Stimulated activated CD4-positive, alpha-beta T cell treated with anti-CD3 and anti-CD28 coated beads, TNF-alpha, amount 100 ng/mL, for 4 hours (primary cell): ENCODE data around the gene PRSS56.
"Not testable (repeated sequence)": the region's sequence is repeated elsewhere in the genome, so short reads cannot be mapped to it uniquely, and the experiment has no call there.

ENCODE experiments used
- DNase-seq, 3 experiments: peaks; one replicate each; pipeline ENCODE4 v3.0.0-alpha.2; 2020; ENCODE audit warnings: low read depth in 3 of 3

Gene PRSS56

DNA sequence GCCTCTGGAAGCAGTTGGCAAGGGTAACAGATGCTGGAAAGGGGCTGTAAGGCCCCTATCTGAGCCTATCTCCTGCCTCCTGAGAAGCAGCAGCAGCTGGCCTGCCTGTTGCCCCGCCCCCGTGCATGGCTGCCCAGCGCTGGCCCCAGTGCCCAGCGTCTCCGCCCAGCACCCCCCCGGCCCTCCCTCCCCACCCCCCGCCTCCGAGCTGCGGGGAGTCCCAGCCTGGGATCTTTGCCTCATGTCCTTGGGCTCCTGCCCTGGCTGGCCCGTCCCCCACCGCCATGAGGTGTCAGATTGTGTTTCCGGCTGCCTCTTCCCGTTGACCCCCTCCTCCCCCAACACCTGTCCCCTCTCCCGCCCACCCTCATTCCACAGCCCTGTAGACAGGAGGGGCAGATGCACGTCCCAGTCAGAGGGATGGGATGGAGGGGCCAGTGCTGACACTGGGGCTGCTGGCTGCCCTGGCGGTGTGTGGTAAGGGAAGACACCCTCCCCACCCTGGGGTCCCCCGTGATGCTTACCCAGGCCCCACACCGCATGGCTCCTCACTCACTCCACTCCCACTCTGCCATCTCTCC lies 5.7 kb downstream of the PRSS56 start, which contains the start of gene CHRND:
TSS of gene CHRND (plus strand) at position 370 of the 581 bp plus-strand sequence. CDS start at position 426, 56 bp downstream.
- no peak for DNase-seq

DNA sequence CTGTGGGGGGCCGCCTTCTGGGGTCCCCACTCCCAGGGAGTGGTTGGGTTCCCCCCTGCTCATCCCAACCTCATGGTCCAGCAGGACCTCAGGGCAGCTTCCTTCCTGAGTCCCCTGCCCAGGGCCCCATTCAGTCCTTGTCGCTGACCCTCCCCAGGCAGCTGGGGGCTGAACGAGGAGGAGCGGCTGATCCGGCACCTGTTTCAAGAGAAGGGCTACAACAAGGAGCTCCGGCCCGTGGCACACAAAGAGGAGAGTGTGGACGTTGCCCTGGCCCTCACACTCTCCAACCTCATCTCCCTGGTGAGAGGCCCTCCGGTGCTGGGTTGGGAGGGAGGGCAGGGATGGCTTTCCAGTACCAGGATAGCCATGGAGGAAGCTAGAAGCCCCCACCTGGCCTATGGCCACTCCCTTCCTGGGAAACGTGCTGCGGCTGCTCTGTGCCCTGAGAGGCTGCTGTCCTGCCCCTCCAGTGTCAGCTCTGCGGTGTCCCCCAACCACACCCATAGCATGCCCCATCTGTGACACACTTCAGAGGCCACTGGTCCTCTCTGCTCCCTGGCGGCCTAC lies 6.3 kb downstream of the PRSS56 start:
- DNase-seq, result no peak

DNA sequence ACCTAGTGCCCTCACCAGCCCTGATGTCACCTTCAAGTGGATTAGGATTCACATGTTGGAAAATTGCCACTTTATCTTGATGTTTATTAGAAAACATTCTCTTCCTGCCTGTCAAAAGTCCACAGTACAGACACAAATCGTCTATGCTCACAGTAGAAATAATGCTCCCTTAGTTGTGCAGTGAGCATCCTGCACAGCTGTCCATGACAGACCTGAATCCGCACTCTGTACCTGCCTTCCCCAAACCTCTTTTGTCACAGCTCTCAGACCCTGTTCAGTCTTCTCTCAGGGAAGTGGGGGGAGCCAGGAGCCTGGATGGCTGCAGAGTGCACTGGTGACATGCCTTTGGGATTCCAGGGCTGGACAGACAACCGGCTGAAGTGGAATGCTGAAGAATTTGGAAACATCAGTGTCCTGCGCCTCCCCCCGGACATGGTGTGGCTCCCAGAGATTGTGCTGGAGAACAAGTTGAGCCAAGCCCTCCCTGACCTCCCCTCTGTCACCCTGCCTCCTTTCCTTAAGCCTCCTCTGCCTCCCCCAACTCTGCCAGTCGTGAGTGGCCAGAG lies 7.8 kb downstream of the PRSS56 start:
- DNase-seq, result no peak

DNA sequence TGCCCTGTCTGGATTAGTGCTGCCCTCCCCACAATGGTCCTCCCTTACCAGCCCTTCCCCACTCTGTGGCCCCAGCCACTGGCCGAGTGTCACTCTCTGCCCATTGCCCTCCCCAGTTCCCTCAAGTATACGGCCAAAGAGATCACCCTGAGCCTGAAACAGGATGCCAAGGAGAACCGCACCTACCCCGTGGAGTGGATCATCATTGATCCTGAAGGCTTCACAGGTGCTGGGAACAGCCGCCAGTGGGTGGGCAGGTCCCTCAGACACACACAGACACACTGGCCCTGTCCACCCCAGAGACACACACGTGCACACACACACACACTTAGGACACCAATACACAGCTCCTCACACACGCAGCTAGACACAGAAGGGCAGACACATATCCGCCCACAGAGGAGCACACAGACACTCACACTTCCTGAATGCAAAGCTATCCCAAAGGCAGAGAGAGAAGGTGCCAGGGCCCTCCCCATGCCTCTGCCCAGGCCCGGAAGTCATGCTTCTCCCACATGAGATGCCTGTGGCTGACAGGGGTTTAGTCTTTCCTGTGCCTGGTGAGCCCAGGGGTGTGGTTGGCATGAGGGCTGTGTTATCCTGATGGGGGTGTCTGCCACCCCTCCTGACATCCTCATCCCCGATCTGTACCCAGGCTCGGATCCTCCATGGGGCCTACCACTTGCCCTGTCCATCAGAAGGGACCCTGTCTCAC lies 8.7 kb downstream of the PRSS56 start:
- DNase-seq, result no peak

DNA sequence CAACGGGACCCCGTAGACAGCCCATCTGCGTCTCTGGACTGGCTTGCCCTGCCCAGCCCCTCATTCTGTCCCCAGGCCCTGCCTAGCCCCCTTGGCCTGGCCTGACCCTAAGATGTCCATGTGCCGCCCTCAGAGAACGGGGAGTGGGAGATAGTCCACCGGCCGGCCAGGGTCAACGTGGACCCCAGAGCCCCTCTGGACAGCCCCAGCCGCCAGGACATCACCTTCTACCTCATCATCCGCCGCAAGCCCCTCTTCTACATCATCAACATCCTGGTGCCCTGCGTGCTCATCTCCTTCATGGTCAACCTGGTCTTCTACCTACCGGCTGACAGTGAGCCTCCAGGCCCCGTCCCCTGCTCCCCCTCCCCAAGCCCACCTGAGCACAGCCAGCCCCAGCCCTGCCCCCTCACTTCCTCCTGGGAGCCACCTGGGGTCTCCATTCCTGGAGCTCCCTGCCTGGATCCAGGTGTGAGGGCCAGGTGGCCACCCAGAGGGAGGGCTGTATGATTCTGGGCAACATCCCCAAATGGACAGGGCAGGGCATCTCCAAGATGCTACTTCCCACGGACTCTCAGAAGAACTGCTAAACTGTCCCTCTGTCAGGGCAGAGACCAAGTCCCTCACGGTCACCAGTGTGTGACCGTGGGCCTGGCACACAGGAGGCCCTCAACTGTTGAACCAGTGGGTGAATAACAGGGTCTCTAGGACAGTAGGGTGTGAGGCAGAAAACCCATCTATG lies 9.8 kb downstream of the PRSS56 start:
- DNase-seq, result no peak

DNA sequence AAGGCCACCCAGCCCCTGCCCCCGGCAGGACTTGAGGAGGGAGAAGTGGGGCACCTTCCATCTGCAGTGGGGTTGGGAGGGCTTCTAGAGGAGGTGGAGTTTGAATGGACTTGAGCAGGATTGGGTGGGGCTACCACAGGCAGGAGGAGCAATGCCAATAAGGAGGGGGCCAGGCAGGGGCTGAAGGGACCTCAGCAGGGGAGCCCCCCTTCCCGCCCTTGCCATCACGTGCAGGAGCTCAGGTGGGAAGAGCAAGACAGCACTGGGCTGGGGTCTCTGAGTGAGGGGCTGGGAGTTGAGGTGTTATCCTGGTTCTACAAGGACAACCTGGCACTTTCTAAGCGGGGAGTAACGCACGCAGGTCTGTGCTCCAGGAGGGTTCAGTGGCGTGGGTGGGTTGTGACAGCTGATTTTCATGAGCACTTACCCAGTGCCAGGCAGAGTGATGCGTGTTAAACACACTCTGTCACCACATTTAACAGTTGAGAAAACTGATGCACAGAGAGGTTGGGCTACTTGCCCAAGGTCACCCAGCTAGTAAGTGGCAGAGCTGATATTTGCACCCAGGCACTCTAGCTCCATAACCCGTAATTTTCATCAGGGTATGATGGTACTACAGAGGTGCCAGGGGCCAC lies 10.6 kb downstream of the PRSS56 start:
- no peak for DNase-seq

DNA sequence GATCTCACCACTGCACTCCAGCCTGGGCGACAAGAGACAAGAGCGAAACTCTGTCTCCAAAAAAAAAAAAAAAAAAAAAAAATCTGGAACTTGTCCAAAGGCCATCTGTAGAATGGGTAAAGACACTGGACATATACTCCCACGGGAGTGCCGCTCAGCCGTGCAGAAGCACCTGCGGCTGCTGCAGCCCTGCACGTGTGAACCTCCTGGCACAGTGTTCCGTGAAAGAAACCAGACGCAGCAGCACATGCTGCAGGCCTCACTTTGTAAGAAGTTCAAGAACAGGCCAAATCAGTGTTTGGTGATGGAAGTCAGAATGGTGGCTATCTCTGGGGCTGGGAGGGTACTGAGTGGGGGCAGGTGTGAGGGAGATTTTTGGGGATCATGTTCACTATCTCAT lies 12.2 kb downstream of the PRSS56 start:
- DNase-seq, result no peak

DNA sequence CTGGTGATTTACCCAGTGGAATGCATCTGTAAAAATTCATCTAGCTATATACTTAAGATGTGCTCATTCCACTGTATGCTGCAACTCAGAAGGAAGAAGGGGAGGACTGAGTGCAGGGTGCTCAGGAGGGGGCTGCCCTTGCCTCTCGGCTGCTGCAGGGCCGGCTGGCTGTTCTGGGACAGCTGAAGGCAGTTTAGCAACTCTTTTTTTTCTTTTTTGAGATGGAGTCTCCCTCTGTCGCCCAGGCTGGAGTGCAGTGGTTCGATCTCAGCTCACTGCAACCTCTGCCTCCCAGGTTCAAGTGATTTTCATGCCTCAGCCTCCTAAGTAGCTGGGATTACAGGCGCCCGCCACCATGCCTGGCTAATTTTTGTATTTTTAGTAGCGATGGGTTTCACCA lies 12.6 kb downstream of the PRSS56 start:
- not testable (repeated sequence) for DNase-seq

DNA sequence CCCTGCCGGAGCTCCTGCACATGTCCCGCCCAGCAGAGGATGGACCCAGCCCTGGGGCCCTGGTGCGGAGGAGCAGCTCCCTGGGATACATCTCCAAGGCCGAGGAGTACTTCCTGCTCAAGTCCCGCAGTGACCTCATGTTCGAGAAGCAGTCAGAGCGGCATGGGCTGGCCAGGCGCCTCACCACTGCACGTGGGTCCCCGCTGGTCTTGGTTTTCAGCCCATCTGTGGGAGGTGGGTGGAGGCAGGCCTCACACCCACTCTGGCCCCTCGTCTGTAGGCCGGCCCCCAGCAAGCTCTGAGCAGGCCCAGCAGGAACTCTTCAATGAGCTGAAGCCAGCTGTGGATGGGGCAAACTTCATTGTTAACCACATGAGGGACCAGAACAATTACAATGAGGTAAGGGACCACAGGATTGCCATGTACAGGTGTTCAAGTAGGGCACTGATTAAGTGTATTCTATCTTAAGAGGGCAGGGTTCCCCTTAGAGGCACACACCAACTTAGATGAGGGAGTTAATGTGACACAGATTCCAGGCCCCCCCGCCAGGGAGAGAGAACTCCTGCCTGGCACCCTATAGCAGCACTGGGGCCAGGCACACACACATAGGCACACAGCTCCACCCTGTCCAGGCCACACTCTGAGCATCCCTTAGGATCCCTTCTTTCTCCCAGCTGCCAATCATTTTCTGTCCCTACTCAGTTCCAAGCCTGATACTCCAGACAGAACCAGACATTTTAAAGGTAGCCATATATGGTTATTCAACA lies 13.9 kb downstream of the PRSS56 start:
- DNase-seq, result no peak

DNA sequence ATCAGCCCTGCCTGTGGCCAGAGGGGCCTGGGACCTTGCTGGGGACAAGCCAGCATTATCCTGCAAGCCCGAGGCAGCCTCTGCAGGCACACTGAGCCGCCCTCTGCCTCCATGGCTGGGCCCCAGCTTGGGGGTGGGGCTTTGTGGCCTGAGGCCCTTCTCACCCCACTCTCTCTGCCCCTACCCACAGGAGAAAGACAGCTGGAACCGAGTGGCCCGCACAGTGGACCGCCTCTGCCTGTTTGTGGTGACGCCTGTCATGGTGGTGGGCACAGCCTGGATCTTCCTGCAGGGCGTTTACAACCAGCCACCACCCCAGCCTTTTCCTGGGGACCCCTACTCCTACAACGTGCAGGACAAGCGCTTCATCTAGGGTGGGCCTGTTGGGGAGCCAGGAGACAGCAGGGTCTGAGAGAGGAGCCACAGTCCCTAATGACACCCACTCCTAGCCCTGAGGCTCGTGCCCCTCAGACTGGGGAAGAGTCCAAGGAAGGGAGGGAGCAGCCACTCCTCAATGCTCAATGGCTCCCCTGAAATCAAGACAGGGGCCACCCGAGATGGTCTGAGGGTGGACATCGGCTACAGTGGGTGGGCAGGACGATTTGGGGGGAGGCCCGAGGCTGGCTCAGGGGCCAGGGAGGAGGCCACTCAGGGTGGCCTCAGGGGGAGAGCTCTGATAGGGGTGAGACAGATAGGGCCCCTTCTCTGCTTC lies 14.9 kb downstream of the PRSS56 start:
- no peak for DNase-seq

DNA sequence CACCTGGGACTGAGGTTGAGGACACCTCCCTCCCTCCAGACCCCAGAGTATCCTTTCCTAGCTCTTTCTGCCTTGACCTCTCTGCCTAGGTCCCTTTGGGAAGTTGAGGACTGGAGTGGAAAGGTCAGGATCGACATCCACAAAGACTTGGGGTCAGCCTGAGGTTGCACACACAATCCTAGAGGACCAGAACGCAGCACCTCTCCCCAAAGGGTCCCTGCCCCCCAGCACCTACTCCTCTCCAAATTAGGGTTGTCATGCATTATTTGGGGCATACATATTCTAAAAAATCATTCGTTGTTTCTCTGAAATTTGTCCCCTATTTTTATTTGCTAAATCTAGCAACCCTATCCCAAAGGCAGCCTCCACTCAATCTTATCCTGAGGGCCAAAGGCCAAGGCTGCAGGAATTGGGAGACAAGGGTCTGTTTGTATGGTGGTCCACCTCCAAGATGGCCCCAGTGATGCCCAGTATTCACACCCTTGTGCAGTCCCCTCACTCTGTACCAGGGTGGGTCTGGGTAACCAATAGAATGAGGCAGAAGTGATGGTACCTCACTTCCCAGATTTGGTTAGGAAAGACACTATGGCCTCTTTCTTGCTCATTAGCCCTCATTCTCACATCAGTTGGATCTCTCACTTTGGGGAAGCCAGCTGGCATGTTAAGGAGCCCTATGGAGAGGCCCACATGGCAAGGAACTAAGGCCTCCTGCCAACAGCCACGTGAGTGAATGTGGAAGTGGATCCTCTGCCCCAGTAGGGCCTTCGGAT lies 15.8 kb downstream of the PRSS56 start:
- no peak for DNase-seq

DNA sequence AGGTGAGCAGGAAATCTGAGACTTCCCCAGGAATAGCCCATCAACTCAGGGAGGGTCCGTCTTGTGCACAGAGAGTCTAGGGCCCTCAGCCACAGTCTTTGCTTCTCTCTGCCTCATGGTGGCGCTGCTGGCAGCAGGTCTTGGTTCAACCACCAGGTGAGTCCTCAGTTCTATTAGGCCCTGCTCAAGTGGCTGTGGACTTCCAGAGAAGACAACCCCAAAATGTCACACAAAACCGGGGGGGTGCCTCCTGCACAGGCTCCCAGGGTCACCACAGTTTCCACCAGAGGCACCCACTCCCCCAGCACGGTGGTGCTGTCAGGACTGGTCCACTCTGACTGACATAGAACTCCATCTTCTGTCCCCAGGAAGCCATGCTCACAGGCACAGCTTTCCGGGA lies 16.9 kb downstream of the PRSS56 start:
- DNase-seq, result no peak

DNA sequence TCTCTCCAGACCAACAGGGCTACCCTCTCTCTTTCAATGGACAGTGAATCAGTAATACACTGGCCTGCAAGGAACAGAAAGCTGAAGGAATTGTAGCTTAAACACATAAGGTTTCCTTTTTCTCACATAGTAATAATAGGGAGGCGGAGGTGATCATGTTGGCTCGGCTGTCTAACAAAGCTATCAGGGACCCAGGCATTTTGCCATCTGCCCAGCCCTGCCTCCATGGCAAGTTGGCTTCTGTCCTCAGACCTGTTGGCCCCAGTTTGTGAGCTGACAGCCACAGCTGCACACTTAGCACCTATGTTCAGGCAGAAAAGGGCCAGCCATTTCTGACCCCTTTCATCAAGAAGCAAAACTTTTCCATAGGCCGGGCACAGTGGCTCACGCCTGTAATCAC lies 17.3 kb downstream of the PRSS56 start:
- DNase-seq, result no peak

DNA sequence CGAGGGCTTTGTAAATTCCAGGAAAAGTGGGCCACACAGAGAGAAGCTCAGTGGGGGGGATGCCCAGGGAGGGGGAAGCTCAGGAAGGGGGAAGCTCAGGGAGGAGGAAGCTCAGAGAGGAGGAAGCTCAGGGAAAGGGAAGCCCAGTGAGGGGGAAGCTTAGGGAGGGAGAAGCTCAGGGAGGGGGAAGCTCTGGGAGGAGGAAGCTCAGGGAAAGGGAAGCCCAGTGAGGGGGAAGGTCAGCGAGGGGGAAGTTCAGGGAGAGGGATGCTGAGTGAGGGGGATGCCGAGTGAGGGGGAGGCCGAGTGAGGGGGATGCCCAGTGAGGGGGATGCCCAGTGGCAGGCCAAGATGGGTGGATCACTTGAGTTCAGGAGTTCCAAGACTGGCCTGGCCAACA lies 18.5 kb downstream of the PRSS56 start:
- no peak for DNase-seq

DNA sequence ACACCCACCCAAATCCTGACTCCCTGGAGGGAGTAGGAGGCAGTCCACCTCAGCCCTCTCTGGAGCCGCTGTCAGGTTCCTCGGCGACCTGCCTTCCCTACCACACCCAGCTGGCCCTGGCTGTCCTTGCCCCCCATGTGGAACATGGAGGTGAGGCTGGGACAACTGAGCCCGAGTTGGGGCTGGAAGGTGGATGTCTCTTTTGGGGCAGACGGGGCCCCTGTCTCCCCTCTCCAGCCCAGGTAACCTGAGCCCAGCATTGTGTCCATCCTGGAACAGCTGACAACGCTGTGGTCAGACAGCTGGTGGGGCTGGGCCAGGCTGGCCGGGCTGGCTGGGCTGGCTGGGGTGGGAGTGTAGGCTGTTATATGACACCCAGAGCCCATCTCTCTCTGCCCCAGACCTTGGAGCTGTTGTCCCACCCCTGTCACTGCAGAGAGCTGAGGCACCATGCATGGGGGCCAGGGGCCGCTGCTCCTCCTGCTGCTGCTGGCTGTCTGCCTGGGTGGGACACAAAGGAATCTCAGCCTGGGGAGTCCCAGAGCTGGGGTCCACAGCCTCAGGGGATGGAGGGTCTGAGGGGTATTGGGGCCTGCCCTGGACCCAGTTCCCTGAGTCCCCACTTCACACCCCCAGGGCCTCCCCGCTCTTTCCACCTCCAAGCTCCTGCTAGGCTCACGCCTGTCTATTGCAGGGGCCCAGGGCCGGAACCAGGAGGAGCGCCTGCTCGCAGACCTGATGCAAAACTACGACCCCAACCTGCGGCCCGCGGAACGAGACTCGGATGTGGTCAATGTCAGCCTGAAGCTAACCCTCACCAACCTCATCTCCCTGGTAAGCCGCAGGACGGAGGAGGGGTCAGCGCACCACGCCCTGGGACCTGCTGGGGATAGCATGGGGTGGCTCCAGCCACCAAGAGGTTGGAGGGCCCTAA lies 19.4 kb downstream of the PRSS56 start, which contains the start of gene CHRNG:
TSS of gene CHRNG (plus strand) at position 395 of the 934 bp plus-strand sequence. CDS start at position 451, 56 bp downstream.
- no peak for DNase-seq

DNA sequence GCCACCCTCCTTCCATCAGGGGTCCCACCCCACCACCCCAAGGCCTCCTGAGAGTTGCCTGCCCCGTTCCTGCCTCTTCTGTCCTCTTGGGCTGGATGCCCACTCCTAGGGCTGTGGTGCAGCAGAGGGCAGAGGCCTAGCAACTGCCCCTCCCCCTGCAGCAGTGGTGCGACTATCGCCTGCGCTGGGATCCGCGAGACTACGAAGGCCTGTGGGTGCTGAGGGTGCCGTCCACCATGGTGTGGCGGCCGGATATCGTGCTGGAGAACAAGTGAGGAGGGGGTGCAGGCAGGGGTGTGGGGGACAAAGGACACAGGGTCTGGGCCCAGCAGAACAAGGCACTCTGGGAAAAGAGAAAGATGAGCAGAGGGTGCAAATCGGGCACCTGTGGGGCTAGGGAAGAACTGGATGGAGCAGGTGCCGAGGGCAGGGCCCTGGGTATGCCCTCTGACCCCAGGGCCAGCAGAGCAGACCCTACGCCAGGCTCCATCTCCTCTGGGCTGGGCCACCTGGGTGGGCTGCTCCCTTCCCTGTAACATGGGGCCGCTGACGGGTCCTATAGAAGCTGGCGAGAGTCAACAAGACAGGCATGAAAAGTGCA lies 20.4 kb downstream of the PRSS56 start:
- no peak for DNase-seq

DNA sequence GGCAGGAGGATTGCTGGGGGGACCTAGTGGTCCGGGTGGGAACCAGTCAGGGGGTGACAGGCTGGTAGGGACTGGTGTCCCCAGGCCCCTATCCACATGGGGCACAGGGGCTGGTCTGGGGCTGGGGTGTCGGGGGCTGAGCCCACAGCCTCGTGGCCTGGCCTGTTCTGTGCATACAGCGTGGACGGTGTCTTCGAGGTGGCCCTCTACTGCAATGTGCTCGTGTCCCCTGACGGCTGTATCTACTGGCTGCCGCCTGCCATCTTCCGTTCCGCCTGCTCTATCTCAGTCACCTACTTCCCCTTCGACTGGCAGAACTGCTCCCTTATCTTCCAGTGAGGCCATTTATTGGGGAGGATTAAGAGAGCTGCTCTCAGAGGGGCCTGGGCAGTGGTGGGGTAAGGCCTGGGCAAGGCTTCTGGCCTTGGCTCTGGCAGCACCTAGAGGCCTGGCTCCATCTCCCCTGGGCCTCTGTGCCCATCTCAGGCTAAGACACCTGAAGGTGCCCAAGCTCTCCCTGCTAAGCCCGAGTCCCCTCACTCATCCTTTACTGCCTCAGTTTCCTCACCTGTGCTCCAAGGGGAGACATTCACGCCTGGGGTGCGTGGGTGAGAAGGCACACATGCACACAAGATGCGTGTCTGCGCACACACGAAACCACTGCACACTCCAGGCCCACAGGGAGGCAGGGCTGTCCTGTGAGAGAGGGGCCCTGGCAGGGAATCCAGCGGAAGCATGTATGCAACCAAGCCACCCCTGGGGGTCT lies 21.2 kb downstream of the PRSS56 start:
- no peak for DNase-seq
